HCT116 (cell line): Measurements from ENCODE around the gene HDGF. TPM values are rescaled to one million over a fixed set of nuclear protein-coding genes. Genes with fewer than 3 reads are reported as not detected.

Source experiments
- ATAC-seq: fragments of 200-7000 bp; cut with Tn5 transposase; 2 replicates; pipeline ENCODE4 v1.9.1; 2020; ENCODE audit warnings: mild to moderate bottlenecking, moderate library complexity
- BruUV-seq: library from RNA; stranded (reverse); fragments of 400-500 nt; replicated peaks from 2 replicates; lab custom pipeline; 2021; lab: Mats Ljungman, UMichigan
- CTCF ChIA-PET: fragments of 300-600 bp; sonication (Branson Sonifier 250); formaldehyde crosslinking; loops from one replicate; lab custom pipeline; 2021; ENCODE audit warnings: antibody characterized with exemption; lab: Charles Lee
- POLR2A ChIA-PET: fragments of 300-600, 350-600 bp; sonication (Branson Sonifier 250); formaldehyde crosslinking; loops from one replicate; lab custom pipeline; 2021; ENCODE audit warnings: antibody characterized with exemption; lab: Charles Lee
- RAD21 ChIA-PET, 2 experiments: fragments of 300-600 bp; sonication (Branson Sonifier 250); formaldehyde crosslinking; loops; one replicate each; lab custom pipeline; 2023; ENCODE audit warnings: low total read pairs in 2 of 2; ENCODE audit not compliant: uncharacterized antibody in 2 of 2, unreplicated experiment in 2 of 2, low non-redundant PET in 1 of 2; lab: Charles Lee
- DNase-seq: peaks from one replicate; pipeline ENCODE4 v3.0.0-alpha.2; 2010; ENCODE audit warnings: low read depth, low spot score
- H2AFZ ChIP-seq: fragments of 200-600 bp; shearing (Covaris generic), sonication (generic); 2 replicates; pipeline ENCODE4 v1.6.1; 2017; ENCODE audit warnings: low read depth, mixed run types, mixed read lengths, antibody characterized with exemption, low read length; ENCODE audit not compliant: poor library complexity, severe bottlenecking
- H3K27ac ChIP-seq: 2 replicates; pipeline ENCODE4 v1.5.1; 2012; ENCODE audit warnings: low read depth, low read length
- H3K27me3 ChIP-seq: fragments of 200-600 bp; sonication (generic); 2 replicates; pipeline ENCODE4 v1.6.1; 2016; ENCODE audit warnings: mixed run types, low read length, mixed read lengths; ENCODE audit not compliant: insufficient read depth
- H3K36me3 ChIP-seq, 2 experiments: fragments of 200-500 bp in 1 of 2; fragments of 200-600 bp in 1 of 2; sonication (Bioruptor generic) in 1 of 2; sonication (generic) in 1 of 2; 2 replicates each; pipeline versions ENCODE4 v1.5.1 to v1.6.1; 2014 to 2016; ENCODE audit warnings: low read length in 2 of 2, inconsistent platforms in 1 of 2, mixed read lengths in 1 of 2, mixed run types in 1 of 2; ENCODE audit not compliant: insufficient read depth in 2 of 2, control insufficient read depth in 1 of 2
- H3K4me1 ChIP-seq, 2 experiments: fragments of 200-600 bp in 1 of 2; sonication (generic) in 1 of 2; 2 replicates each; pipeline versions ENCODE4 v1.5.1 to v1.6.1; 2012 to 2017; ENCODE audit warnings: low read length in 2 of 2, inconsistent platforms in 1 of 2, mild to moderate bottlenecking in 1 of 2, mixed read lengths in 1 of 2, mixed run types in 1 of 2, moderate library complexity in 1 of 2; ENCODE audit not compliant: insufficient read depth in 2 of 2, control insufficient read depth in 1 of 2
- H3K4me2 ChIP-seq: fragments of 200-600 bp; sonication (generic); 2 replicates; pipeline ENCODE4 v1.6.1; 2017; ENCODE audit warnings: mixed run types, low read length, mixed read lengths
- H3K4me3 ChIP-seq, 2 experiments: fragments of 200-600 bp in 1 of 2; sonication (generic) in 1 of 2; replicated peaks in 1 of 2; 2 replicates each; pipeline ENCODE4 v1.5.1; 2011 to 2016; ENCODE audit warnings: low read length in 2 of 2, control low read depth in 1 of 2, low read depth in 1 of 2, mild to moderate bottlenecking in 1 of 2, mixed read lengths in 1 of 2, mixed run types in 1 of 2
- H3K79me2 ChIP-seq: fragments of 200-600 bp; sonication (generic); 2 replicates; pipeline ENCODE4 v1.6.1; 2017; ENCODE audit warnings: mild to moderate bottlenecking, mixed run types, low read length, moderate library complexity, mixed read lengths; ENCODE audit not compliant: insufficient read depth
- H3K9ac ChIP-seq: fragments of 200-600 bp; sonication (generic); 2 replicates; pipeline ENCODE4 v1.6.1; 2016; ENCODE audit warnings: low read length, mixed read lengths
- H3K9me2 ChIP-seq: fragments of 200-600 bp; sonication (generic), shearing (Covaris generic); 2 replicates; pipeline ENCODE4 v1.6.1; 2017; ENCODE audit warnings: mixed run types, mild to moderate bottlenecking, moderate library complexity; ENCODE audit not compliant: insufficient read depth
- H3K9me3 ChIP-seq, 2 experiments: fragments of 200-500 bp in 1 of 2; fragments of 200-600 bp in 1 of 2; sonication (Bioruptor generic) in 1 of 2; sonication (generic) in 1 of 2; 2 replicates each; pipeline ENCODE4 v1.6.1; 2014 to 2017; ENCODE audit warnings: low read length in 2 of 2, mixed read lengths in 2 of 2, inconsistent platforms in 1 of 2, low read depth in 1 of 2, mild to moderate bottlenecking in 1 of 2, mixed run types in 1 of 2, moderate library complexity in 1 of 2; ENCODE audit not compliant: control insufficient read depth in 1 of 2, insufficient read depth in 1 of 2
- H4K20me1 ChIP-seq: fragments of 200-600 bp; sonication (generic), shearing (Covaris generic); 2 replicates; pipeline ENCODE4 v1.6.1; 2017; ENCODE audit warnings: mixed run types, mild to moderate bottlenecking, moderate library complexity; ENCODE audit not compliant: insufficient read depth
- CBX3 ChIP-seq: IDR thresholded peaks from 2 replicates; pipeline ENCODE4 v1.6.1; 2012; ENCODE audit warnings: low read depth
- EZH2 ChIP-seq: fragments of 200-600 bp; sonication (generic); IDR thresholded peaks from 2 replicates; pipeline ENCODE4 v1.6.1; 2017; ENCODE audit warnings: antibody characterized with exemption, mixed run types
- EZH2phosphoT487 ChIP-seq: fragments of 200-600 bp; IDR thresholded peaks from 2 replicates; pipeline ENCODE4 v1.6.1; 2018; ENCODE audit warnings: antibody characterized with exemption, borderline replicate concordance
- JUND ChIP-seq: IDR thresholded peaks from 2 replicates; pipeline ENCODE4 v1.6.1; 2012
- POLR2A ChIP-seq: IDR thresholded peaks from 2 replicates; pipeline ENCODE4 v1.7.0; 2011; ENCODE audit warnings: borderline replicate concordance; ENCODE audit not compliant: insufficient read depth, insufficient read length; ENCODE audit errors: extremely low read depth
- SP1 ChIP-seq: IDR thresholded peaks from 2 replicates; pipeline ENCODE4 v1.6.1; 2012; ENCODE audit warnings: low read depth
- TCF7L2 ChIP-seq: IDR thresholded peaks from 2 replicates; pipeline ENCODE4 v1.7.0; 2011; ENCODE audit warnings: borderline replicate concordance, inconsistent platforms; ENCODE audit not compliant: insufficient read depth, insufficient read length; ENCODE audit errors: extremely low read depth
- ZFX ChIP-seq: fragments of 450-650 bp; IDR thresholded peaks from 2 replicates; pipeline ENCODE4 v1.6.1; 2017
- intact Hi-C: fragments of 100-400 bp; cut with micrococcal nuclease; formaldehyde crosslinking; loops from 2 replicates; pipeline ENCODE4 v1.10.0; 2022
- total RNA-seq: library from RNA; stranded (reverse); gene quantifications from one replicate; pipeline ENCODE4 v1.2.1, GENCODE V29; 2021; ENCODE audit not compliant: unreplicated experiment
- TF ChIP-seq, protein P1 (sequence below): IDR thresholded peaks from 2 replicates; pipeline ENCODE4 v1.6.1; 2011; ENCODE audit warnings: mild to moderate bottlenecking, low read length, moderate library complexity; ENCODE audit not compliant: insufficient replicate concordance; ENCODE audit errors: extremely low read depth
- TF ChIP-seq, protein P2 (sequence below), 3 experiments: fragments of 200-600 bp in 1 of 3; sonication (generic) in 1 of 3; IDR thresholded peaks in 2 of 3; conservative IDR thresholded peaks in 1 of 3; 2 replicates each; pipeline ENCODE4 v1.5.1; 2012 to 2017; ENCODE audit warnings: low read depth in 2 of 3, low read length in 2 of 3, antibody characterized with exemption in 1 of 3, borderline replicate concordance in 1 of 3, control low read depth in 1 of 3, mild to moderate bottlenecking in 1 of 3, mixed read lengths in 1 of 3, mixed run types in 1 of 3, moderate library complexity in 1 of 3; ENCODE audit not compliant: insufficient read depth in 1 of 3
- TF ChIP-seq, protein P3 (sequence below): IDR thresholded peaks from 2 replicates; pipeline ENCODE4 v1.6.1; 2012; ENCODE audit warnings: low read depth

Gene HDGF
- total RNA-seq, 1 experiment from 2014 or later: 304 TPM

DNA sequence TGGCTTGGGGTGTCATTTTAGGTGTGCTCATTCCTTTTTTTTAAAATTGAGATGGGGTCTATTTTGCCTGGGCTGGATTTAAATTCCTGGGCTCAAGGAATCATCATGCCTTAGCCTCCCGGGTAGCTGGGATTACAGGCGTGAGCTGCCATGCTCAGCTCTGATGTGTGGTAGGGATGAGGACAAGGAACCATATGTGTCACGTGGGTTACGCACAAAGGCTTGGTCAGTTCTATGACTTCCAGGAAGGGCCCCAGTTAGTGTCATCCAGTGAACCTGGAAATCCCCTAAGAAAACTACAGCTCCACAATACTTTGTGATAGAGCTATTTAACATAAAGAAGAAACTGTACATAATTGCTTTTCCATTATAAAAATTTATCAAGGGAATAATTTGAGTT, 29.9 kb downstream of the HDGF start:
- ATAC-seq (no peak), DNase-seq (no peak)
- H3K27ac ChIP-seq: no peak overlapping the region
- intact Hi-C loops: no loop called here
- no peak overlapping the region for H3K4me2 ChIP-seq
- H3K36me3 ChIP-seq: peaks cover 29 to 45% of the 10 kb centered on the region in 2 experiments
- BruUV-seq: no TSS peak
- H3K9me2 ChIP-seq: no peaks in the 10 kb centered on the region
- TF ChIP-seq POLR2A (no peak), EZH2phosphoT487 (no peak), ZFX (no peak), TCF7L2 (no peak), CBX3 (no peak), SP1 (no peak), EZH2 (no peak), JUND (no peak)
- TF ChIP-seq, protein P1, sequence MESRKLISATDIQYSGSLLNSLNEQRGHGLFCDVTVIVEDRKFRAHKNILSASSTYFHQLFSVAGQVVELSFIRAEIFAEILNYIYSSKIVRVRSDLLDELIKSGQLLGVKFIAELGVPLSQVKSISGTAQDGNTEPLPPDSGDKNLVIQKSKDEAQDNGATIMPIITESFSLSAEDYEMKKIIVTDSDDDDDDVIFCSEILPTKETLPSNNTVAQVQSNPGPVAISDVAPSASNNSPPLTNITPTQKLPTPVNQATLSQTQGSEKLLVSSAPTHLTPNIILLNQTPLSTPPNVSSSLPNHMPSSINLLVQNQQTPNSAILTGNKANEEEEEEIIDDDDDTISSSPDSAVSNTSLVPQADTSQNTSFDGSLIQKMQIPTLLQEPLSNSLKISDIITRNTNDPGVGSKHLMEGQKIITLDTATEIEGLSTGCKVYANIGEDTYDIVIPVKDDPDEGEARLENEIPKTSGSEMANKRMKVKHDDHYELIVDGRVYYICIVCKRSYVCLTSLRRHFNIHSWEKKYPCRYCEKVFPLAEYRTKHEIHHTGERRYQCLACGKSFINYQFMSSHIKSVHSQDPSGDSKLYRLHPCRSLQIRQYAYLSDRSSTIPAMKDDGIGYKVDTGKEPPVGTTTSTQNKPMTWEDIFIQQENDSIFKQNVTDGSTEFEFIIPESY: no peak
- TF ChIP-seq, protein P2, sequence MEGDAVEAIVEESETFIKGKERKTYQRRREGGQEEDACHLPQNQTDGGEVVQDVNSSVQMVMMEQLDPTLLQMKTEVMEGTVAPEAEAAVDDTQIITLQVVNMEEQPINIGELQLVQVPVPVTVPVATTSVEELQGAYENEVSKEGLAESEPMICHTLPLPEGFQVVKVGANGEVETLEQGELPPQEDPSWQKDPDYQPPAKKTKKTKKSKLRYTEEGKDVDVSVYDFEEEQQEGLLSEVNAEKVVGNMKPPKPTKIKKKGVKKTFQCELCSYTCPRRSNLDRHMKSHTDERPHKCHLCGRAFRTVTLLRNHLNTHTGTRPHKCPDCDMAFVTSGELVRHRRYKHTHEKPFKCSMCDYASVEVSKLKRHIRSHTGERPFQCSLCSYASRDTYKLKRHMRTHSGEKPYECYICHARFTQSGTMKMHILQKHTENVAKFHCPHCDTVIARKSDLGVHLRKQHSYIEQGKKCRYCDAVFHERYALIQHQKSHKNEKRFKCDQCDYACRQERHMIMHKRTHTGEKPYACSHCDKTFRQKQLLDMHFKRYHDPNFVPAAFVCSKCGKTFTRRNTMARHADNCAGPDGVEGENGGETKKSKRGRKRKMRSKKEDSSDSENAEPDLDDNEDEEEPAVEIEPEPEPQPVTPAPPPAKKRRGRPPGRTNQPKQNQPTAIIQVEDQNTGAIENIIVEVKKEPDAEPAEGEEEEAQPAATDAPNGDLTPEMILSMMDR (IDR thresholded peaks at IDR 0.05 in 2 of 3, conservative IDR thresholded peaks at IDR 0.05 in 1 of 3; ENCODE audit: borderline replicate concordance in 1 of 3, insufficient read depth in 1 of 3, low read depth in 2 of 3, low read length in 2 of 3): no peak
- TF ChIP-seq, protein P3, sequence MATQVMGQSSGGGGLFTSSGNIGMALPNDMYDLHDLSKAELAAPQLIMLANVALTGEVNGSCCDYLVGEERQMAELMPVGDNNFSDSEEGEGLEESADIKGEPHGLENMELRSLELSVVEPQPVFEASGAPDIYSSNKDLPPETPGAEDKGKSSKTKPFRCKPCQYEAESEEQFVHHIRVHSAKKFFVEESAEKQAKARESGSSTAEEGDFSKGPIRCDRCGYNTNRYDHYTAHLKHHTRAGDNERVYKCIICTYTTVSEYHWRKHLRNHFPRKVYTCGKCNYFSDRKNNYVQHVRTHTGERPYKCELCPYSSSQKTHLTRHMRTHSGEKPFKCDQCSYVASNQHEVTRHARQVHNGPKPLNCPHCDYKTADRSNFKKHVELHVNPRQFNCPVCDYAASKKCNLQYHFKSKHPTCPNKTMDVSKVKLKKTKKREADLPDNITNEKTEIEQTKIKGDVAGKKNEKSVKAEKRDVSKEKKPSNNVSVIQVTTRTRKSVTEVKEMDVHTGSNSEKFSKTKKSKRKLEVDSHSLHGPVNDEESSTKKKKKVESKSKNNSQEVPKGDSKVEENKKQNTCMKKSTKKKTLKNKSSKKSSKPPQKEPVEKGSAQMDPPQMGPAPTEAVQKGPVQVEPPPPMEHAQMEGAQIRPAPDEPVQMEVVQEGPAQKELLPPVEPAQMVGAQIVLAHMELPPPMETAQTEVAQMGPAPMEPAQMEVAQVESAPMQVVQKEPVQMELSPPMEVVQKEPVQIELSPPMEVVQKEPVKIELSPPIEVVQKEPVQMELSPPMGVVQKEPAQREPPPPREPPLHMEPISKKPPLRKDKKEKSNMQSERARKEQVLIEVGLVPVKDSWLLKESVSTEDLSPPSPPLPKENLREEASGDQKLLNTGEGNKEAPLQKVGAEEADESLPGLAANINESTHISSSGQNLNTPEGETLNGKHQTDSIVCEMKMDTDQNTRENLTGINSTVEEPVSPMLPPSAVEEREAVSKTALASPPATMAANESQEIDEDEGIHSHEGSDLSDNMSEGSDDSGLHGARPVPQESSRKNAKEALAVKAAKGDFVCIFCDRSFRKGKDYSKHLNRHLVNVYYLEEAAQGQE: no peak
- H4K20me1 ChIP-seq: peaks cover 22% of the 10 kb centered on the region; the same call in 1 of the 2 replicates
- RAD21 ChIA-PET: interaction anchor here in 1 of 2 experiments (1.6 kb wide), 1 partner anchor 32 kb away, joined by 4 read pairs; no protein-coding TSS in a partner anchor
- H3K9me3 ChIP-seq: no peaks in the 10 kb centered on the region
- H3K9ac ChIP-seq: no peak overlapping the region
- CTCF ChIA-PET: interaction anchor here (1.4 to 10.8 kb wide), 4 partner anchors 9 to 94 kb away, joined by 3 to 508 read pairs (median 5); no protein-coding TSS in a partner anchor
- H3K79me2 ChIP-seq: peaks cover 62% of the 10 kb centered on the region
- H2AFZ ChIP-seq: no peak overlapping the region
- H3K4me3 ChIP-seq: no peak overlapping the region
- POLR2A ChIA-PET: interaction anchor here (0.8 to 0.9 kb wide), 2 partner anchors 16 to 35 kb away, joined by 3 read pairs; partner anchors contain the start of gene CRABP2
- peaks cover 13 to 15% of the 10 kb centered on the region in 2 experiments for H3K4me1 ChIP-seq
- no peaks in the 10 kb centered on the region for H3K27me3 ChIP-seq
